ENCODE data around the gene LDHD.

Gene LDHD

DNA sequence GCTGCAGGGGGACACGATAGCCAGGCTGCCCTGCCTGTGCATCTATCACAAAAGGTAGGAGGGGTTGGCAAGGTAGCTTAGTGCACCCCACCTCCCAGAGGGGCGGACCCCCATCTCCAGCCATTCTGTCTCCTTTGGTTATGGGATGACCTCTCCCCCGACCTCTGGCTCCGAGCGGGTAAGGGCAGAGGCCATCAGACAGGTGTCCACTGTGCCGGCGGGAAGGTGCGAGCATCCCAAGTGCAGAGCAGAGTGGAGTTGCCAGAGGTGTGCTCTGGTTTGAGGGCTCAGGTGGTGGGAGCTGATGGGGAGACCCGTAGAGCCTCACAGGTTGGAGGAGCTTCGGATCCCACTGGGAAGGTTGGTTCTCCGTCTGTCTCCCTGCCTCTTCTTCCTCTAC lies 11.7 kb downstream of the LDHD start:
- Histone ChIP-seq H3K9me2 (replicated peaks; ENCODE audit: low read depth, low read length) (no peaks in the 10 kb centered on the region), H3K4me2 (ENCODE audit: low read depth, low read length, poor library complexity, severe bottlenecking) (peak overlapping the region; percentile 95), H3K9ac (ENCODE audit: low read depth, low read length, poor library complexity, severe bottlenecking) (peak overlapping the region; percentile 97), H3F3A (ENCODE audit: low read depth) (peaks cover 12% of the 10 kb centered on the region), H3K79me2 (ENCODE audit: insufficient read depth, low read length) (peaks cover 97% of the 10 kb centered on the region), H2AFZ (ENCODE audit: low read length) (no peak overlapping the region), H3K4me1 (ENCODE audit: insufficient read depth, low read length, poor library complexity, severe bottlenecking) (peaks cover 76% of the 10 kb centered on the region), H3K27me3 (ENCODE audit: insufficient read depth, low read length, poor library complexity, severe bottlenecking) (no peaks in the 10 kb centered on the region), H3K4me3 (ENCODE audit: low read length, poor library complexity, severe bottlenecking) (no peak overlapping the region), H3K9me3 (ENCODE audit: insufficient read depth, low read depth, low read length) (no peaks in the 10 kb centered on the region), H4K20me1 (ENCODE audit: insufficient read depth, low read length, poor library complexity, severe bottlenecking) (peaks cover 21% of the 10 kb centered on the region), H3K36me3 (ENCODE audit: insufficient read depth, low read length) (peaks cover 68% of the 10 kb centered on the region)
- no peak for TF ChIP-seq EZH2phosphoT487 (IDR thresholded peaks at IDR 0.05; ENCODE audit: borderline replicate concordance)
- TF ChIP-seq, protein P1, sequence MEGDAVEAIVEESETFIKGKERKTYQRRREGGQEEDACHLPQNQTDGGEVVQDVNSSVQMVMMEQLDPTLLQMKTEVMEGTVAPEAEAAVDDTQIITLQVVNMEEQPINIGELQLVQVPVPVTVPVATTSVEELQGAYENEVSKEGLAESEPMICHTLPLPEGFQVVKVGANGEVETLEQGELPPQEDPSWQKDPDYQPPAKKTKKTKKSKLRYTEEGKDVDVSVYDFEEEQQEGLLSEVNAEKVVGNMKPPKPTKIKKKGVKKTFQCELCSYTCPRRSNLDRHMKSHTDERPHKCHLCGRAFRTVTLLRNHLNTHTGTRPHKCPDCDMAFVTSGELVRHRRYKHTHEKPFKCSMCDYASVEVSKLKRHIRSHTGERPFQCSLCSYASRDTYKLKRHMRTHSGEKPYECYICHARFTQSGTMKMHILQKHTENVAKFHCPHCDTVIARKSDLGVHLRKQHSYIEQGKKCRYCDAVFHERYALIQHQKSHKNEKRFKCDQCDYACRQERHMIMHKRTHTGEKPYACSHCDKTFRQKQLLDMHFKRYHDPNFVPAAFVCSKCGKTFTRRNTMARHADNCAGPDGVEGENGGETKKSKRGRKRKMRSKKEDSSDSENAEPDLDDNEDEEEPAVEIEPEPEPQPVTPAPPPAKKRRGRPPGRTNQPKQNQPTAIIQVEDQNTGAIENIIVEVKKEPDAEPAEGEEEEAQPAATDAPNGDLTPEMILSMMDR (conservative IDR thresholded peaks at IDR 0.05; ENCODE audit: low read length) = no peak

DNA sequence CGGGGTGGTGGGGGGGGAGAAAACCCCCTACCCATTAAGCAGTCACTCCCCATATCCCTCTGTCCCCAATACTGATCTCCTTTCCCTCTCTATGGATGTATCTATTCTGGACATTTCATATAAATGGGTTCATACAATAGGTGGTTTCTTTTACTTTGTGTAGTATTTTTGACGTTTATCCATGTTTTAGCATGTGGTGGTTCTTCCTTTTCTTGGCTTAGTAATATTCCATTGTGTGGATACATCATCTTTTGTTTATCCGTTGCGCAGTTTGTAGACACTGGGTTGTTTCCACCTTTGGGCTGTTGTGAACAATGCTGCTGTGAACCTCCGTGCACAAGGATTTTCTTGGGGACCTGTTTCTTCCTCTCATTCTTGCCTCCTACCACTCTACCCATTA lies 12.6 kb downstream of the LDHD start:
- Histone ChIP-seq H2AFZ (ENCODE audit: low read length) (no peak overlapping the region), H3K27me3 (ENCODE audit: insufficient read depth, low read length, poor library complexity, severe bottlenecking) (no peaks in the 10 kb centered on the region), H3K9ac (ENCODE audit: low read depth, low read length, poor library complexity, severe bottlenecking) (no peak overlapping the region), H3K36me3 (ENCODE audit: insufficient read depth, low read length) (peaks cover 64% of the 10 kb centered on the region), H3K79me2 (ENCODE audit: insufficient read depth, low read length) (peaks cover 95% of the 10 kb centered on the region), H3K4me1 (ENCODE audit: insufficient read depth, low read length, poor library complexity, severe bottlenecking) (peaks cover 75% of the 10 kb centered on the region), H3K4me3 (ENCODE audit: low read length, poor library complexity, severe bottlenecking) (no peak overlapping the region), H3K9me2 (replicated peaks; ENCODE audit: low read depth, low read length) (no peaks in the 10 kb centered on the region), H3K4me2 (ENCODE audit: low read depth, low read length, poor library complexity, severe bottlenecking) (no peak overlapping the region), H3K9me3 (ENCODE audit: insufficient read depth, low read depth, low read length) (no peaks in the 10 kb centered on the region), H3F3A (ENCODE audit: low read depth) (peaks cover 13% of the 10 kb centered on the region), H4K20me1 (ENCODE audit: insufficient read depth, low read length, poor library complexity, severe bottlenecking) (peaks cover 25% of the 10 kb centered on the region)
- TF ChIP-seq, protein P1 (conservative IDR thresholded peaks at IDR 0.05; ENCODE audit: low read length) = no peak
- no peak for TF ChIP-seq EZH2phosphoT487 (IDR thresholded peaks at IDR 0.05; ENCODE audit: borderline replicate concordance)

DNA sequence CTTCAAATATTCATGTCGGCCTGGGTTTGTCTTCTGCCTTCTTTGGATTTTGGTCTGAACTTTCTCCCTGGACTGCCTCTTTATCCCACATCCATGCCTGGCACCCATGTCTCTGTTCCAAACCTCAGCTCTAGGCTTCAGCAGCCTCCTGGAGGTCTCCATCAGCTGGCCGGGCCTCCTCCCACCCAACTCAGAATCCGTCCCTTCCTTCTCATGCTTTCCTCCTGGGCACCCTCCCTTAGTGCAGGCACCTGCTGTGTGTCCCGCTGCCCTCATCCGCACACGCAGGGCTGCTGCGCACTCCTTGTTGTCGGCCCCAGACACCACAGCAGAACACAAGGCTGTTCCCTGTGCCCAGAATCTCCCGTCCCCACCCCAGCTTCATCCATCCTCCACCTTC lies 14.0 kb downstream of the LDHD start:
- no peaks in the 10 kb centered on the region for H3K9me3 ChIP-seq (ENCODE audit: insufficient read depth, low read depth, low read length)
- no peak overlapping the region for H3K9ac ChIP-seq (ENCODE audit: low read depth, low read length, poor library complexity, severe bottlenecking)
- H3F3A ChIP-seq (ENCODE audit: low read depth) = peaks cover 6% of the 10 kb centered on the region; the same call in 1 of the 2 replicates
- no peak for TF ChIP-seq EZH2phosphoT487 (IDR thresholded peaks at IDR 0.05; ENCODE audit: borderline replicate concordance)
- TF ChIP-seq, protein P1 (conservative IDR thresholded peaks at IDR 0.05; ENCODE audit: low read length) = no peak
- H3K4me3 ChIP-seq (ENCODE audit: low read length, poor library complexity, severe bottlenecking) = no peak overlapping the region
- H3K79me2 ChIP-seq (ENCODE audit: insufficient read depth, low read length) = peaks cover 98% of the 10 kb centered on the region
- no peak overlapping the region for H3K4me2 ChIP-seq (ENCODE audit: low read depth, low read length, poor library complexity, severe bottlenecking)
- H4K20me1 ChIP-seq (ENCODE audit: insufficient read depth, low read length, poor library complexity, severe bottlenecking) = peaks cover 33% of the 10 kb centered on the region
- H2AFZ ChIP-seq (ENCODE audit: low read length) = no peak overlapping the region
- H3K4me1 ChIP-seq (ENCODE audit: insufficient read depth, low read length, poor library complexity, severe bottlenecking) = peaks cover 76% of the 10 kb centered on the region
- peaks cover 72% of the 10 kb centered on the region for H3K36me3 ChIP-seq (ENCODE audit: insufficient read depth, low read length)
- H3K9me2 ChIP-seq (replicated peaks; ENCODE audit: low read depth, low read length) = no peaks in the 10 kb centered on the region
- no peaks in the 10 kb centered on the region for H3K27me3 ChIP-seq (ENCODE audit: insufficient read depth, low read length, poor library complexity, severe bottlenecking)

All from Loucy (cell line).